Measurements from ENCODE around the gene ADD1. TPM values are rescaled to one million over a fixed set of nuclear protein-coding genes. Genes with fewer than 3 reads are reported as not detected.
"Not testable (repeated sequence)": the region's sequence is repeated elsewhere in the genome, so short reads cannot be mapped to it uniquely, and the experiment has no call there.

The ADD1 gene
- total RNA-seq, 1 experiment from 2014 or later = 224 TPM

GRCh38 chr4:2942037-2942531, 98.4 kb downstream of the ADD1 start:
- peak; percentile 60 for DNase-seq
- peaks cover 51% of the 10 kb centered on the region for H3K36me3 ChIP-seq (replicated peaks; ENCODE audit: control insufficient read depth, insufficient read depth, low read length)
- H3K27me3 ChIP-seq (ENCODE audit: control insufficient read depth, insufficient read depth, low read length) = no peaks in the 10 kb centered on the region
- H3K4me3 ChIP-seq (ENCODE audit: insufficient read depth, low read depth, low read length) = no peak overlapping the region

- peak; percentile 59 for DNase-seq
- no peak overlapping the region for H3K4me3 ChIP-seq (ENCODE audit: insufficient read depth, low read depth, low read length)
- no peaks in the 10 kb centered on the region for H3K27me3 ChIP-seq (ENCODE audit: control insufficient read depth, insufficient read depth, low read length)
- H3K36me3 ChIP-seq (replicated peaks; ENCODE audit: control insufficient read depth, insufficient read depth, low read length) = peaks cover 53% of the 10 kb centered on the region
Measured at GRCh38 chr4:2942532-2943363, 99.1 kb downstream of the ADD1 start.

GRCh38 chr4:2943364-2944090, 99.9 kb downstream of the ADD1 start:
- H3K36me3 ChIP-seq (replicated peaks; ENCODE audit: control insufficient read depth, insufficient read depth, low read length) = peaks cover 56% of the 10 kb centered on the region
- DNase-seq = peak; percentile 40
- no peak overlapping the region for H3K4me3 ChIP-seq (ENCODE audit: insufficient read depth, low read depth, low read length)
- H3K27me3 ChIP-seq (ENCODE audit: control insufficient read depth, insufficient read depth, low read length) = no peaks in the 10 kb centered on the region

GRCh38 chr4:2944091-2944482, 100.4 kb downstream of the ADD1 start:
- Histone ChIP-seq H3K36me3 (replicated peaks; ENCODE audit: control insufficient read depth, insufficient read depth, low read length) (peaks cover 55% of the 10 kb centered on the region), H3K4me3 (ENCODE audit: insufficient read depth, low read depth, low read length) (no peak overlapping the region), H3K27me3 (ENCODE audit: control insufficient read depth, insufficient read depth, low read length) (no peaks in the 10 kb centered on the region)
- peak; percentile 29 for DNase-seq

GRCh38 chr4:2944586-2945526, 101.2 kb downstream of the ADD1 start:
- peaks cover 53% of the 10 kb centered on the region for H3K36me3 ChIP-seq (replicated peaks; ENCODE audit: control insufficient read depth, insufficient read depth, low read length)
- no peak overlapping the region for H3K4me3 ChIP-seq (ENCODE audit: insufficient read depth, low read depth, low read length)
- H3K27me3 ChIP-seq (ENCODE audit: control insufficient read depth, insufficient read depth, low read length) = no peaks in the 10 kb centered on the region
- DNase-seq = peak; percentile 28

GRCh38 chr4:2945619-2946604, 102.3 kb downstream of the ADD1 start:
- not testable (repeated sequence) for H3K27me3 ChIP-seq (ENCODE audit: control insufficient read depth, insufficient read depth, low read length); H3K4me3 ChIP-seq (ENCODE audit: insufficient read depth, low read depth, low read length); DNase-seq
- peaks cover 51% of the 10 kb centered on the region for H3K36me3 ChIP-seq (replicated peaks; ENCODE audit: control insufficient read depth, insufficient read depth, low read length)

- H3K4me3 ChIP-seq (ENCODE audit: insufficient read depth, low read depth, low read length) = no peak overlapping the region
- peak; percentile 21 for DNase-seq
- peaks cover 54% of the 10 kb centered on the region for H3K36me3 ChIP-seq (replicated peaks; ENCODE audit: control insufficient read depth, insufficient read depth, low read length)
- no peaks in the 10 kb centered on the region for H3K27me3 ChIP-seq (ENCODE audit: control insufficient read depth, insufficient read depth, low read length)
Measured at GRCh38 chr4:2946812-2947600, 103.4 kb downstream of the ADD1 start.

GRCh38 chr4:2947926-2948325, 104.3 kb downstream of the ADD1 start:
- DNase-seq = no peak
- Histone ChIP-seq H3K36me3 (replicated peaks; ENCODE audit: control insufficient read depth, insufficient read depth, low read length) (peaks cover 55% of the 10 kb centered on the region), H3K4me3 (ENCODE audit: insufficient read depth, low read depth, low read length) (no peak overlapping the region), H3K27me3 (ENCODE audit: control insufficient read depth, insufficient read depth, low read length) (no peaks in the 10 kb centered on the region)

- DNase-seq = peak; percentile 61
- Histone ChIP-seq H3K36me3 (replicated peaks; ENCODE audit: control insufficient read depth, insufficient read depth, low read length) (peaks cover 59% of the 10 kb centered on the region), H3K4me3 (ENCODE audit: insufficient read depth, low read depth, low read length) (no peak overlapping the region), H3K27me3 (ENCODE audit: control insufficient read depth, insufficient read depth, low read length) (no peaks in the 10 kb centered on the region)
Measured at GRCh38 chr4:2948895-2949781, 105.5 kb downstream of the ADD1 start.

- peaks cover 62% of the 10 kb centered on the region for H3K36me3 ChIP-seq (replicated peaks; ENCODE audit: control insufficient read depth, insufficient read depth, low read length)
- no peak for DNase-seq
- H3K4me3 ChIP-seq (ENCODE audit: insufficient read depth, low read depth, low read length) = no peak overlapping the region
- no peaks in the 10 kb centered on the region for H3K27me3 ChIP-seq (ENCODE audit: control insufficient read depth, insufficient read depth, low read length)
Measured at GRCh38 chr4:2949782-2950125, 106.1 kb downstream of the ADD1 start.

GRCh38 chr4:2950221-2950989, 106.8 kb downstream of the ADD1 start:
- DNase-seq = no peak
- no peak overlapping the region for H3K4me3 ChIP-seq (ENCODE audit: insufficient read depth, low read depth, low read length)
- no peaks in the 10 kb centered on the region for H3K27me3 ChIP-seq (ENCODE audit: control insufficient read depth, insufficient read depth, low read length)
- peaks cover 61% of the 10 kb centered on the region for H3K36me3 ChIP-seq (replicated peaks; ENCODE audit: control insufficient read depth, insufficient read depth, low read length)
